UCSD-AML1 (cell line): ENCODE measurements around the gene PNRC2.

ENCODE experiments used
- DNase-seq: peaks from one replicate; lab custom pipeline; 2025; ENCODE audit not compliant: unreplicated experiment; lab: John Stamatoyannopoulos, UW

The PNRC2 gene, protein sequence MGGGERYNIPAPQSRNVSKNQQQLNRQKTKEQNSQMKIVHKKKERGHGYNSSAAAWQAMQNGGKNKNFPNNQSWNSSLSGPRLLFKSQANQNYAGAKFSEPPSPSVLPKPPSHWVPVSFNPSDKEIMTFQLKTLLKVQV

DNA sequence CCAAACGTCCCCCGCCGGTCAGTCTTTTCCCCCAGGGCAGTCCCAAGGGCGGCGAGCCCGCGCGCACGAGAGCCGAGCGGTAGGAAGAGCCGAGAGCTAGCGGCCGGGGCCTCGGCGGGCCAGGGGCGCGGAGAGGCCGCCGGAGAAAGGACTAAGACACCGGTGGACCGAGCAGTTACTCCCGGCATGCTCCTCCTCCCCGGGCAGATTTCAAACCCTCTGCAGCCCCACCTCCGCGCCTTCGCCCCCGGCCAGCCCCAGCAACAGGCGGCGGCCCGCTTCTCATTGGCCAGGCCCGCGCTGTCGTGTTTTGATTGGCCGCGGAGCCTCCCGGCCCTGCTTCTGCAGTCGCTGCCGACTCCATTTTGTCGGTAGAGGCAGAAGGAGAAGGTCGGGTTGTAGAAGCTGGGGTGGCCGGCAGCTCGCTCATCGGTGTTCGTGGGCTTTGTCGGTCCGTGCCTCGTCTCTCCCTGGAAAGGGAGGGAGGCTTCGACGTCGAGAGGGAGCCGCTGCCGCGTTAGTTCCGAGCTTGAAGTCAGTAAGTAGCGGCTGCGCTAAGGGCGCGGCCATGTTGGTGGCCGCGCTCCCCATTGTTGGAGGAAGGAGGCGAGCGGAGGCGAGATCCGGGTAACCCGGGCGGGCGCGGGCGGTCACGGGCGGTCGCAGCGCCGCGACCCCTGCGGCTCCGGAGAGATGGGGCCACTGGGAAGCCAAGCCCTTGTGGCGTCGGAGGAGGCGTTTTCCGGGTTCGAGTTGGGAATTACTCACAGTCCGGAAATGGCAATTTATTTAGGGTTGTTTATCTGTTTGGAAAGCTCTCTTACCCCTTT lies at the start of gene PNRC2:
Gene PNRC2, plus strand, starts transcription at position 368 of the 830 bp plus-strand sequence. CDS start 1,630 bp downstream, outside the sequence.
- DNase-seq: peak; percentile 95

DNA sequence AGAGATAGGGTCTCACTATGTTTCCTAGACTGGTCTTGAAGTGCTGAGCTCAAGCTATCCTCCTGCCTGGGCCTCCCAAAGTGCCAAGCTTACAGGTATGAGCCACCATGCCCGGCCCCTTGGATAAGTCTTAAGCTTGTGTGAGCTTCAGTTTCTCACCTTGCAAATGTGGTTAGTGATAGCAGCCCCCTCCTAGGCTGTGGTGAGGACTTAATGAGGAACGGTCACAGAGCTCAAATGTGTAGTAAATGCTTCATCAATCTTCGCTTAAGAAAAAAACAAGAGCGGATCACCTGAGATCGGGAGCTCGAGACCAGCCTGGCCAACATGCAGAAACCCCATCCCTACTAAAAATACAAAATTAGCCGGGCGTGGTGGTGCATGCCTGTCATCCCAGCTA lies 49.5 kb upstream of the PNRC2 start:
- no peak for DNase-seq

DNA sequence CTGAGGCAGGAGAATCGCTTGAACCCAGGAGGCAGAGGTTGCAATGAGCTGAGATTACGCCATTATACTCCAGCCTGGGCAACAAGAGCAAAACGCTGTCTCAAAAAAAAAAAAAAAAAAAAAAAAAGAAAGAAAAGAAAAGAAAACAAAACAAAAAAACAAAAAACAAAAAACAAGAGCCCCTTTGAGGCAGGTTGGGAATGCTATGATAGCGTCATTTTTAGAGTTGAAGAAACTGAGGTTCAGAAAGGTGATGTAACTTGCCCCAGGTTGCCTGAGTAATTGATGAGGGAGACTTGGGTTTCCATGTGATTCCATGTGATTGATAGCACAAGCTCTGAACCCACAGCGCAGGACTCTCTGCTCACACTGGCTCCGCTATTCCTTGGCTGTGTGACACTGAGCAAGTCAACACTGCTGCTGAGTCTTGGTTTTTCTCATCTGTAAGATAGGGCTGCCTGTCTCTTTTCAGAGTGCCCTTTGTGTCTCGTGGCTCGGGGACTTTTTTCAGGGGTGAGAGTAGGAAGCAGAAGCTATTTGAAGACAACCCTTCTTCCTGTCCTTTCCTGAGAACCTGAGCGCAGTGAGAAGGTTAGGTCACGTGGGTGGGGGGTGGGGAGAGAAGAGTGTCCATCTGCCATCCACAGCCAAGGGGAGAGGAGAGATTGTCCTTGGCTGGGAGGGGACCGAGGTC lies 48.9 kb upstream of the PNRC2 start:
- no peak for DNase-seq

DNA sequence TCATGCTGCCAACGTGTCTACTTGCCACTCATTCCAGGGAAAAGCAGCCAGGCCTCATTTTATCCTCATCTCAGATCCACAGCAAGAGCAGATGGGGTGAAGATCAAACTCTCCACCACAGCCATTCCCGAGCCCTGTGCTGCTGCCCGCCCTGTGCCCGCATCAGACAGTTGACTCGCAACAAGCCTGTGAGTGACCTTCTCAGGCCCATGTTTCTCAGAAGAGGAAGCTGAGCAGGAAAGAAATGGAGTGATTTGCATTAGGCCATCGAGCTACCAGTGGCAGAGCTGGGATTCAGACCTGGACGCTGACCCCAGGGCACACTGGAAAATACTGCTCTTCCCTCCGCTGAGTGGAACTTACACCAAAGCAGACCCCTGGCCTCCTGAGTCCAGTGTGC lies 47.7 kb upstream of the PNRC2 start:
- DNase-seq: no peak

DNA sequence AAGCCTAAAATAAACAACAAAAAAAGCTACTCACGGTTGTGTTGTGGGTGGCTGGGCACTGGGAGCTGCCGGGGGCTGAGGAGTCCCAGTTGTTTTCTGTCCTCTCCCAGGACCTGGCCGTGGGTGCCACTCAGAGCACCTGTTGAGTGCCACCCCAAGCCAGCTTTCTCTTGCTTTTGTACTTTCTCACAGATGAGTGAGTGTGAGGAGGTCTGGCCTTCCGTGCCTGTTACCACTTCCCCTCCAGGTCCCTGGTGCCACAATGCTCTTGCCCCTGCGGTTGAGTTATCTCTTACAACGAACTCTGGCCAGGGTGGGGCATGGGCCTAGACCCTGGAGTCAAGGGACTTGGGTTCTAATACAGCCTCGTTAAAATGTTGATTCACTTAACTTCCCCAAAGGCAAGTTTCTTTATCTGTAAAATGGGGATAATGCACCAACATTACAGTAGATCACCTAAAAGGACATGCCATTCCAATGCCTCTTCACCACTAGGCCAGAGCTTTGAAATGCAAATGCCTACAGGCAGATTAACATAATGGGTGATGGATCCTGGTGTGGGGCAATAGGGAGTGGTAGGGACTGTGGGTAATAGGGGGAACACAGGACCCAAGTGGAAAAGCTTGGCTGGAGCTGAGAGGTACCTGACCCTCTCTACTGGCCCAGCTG lies 46.3 kb upstream of the PNRC2 start, which contains the start of gene CNR2:
Gene CNR2, minus strand, starts transcription at position 151 of the 669 bp plus-strand sequence. CDS start 37,745 bp downstream, outside the sequence.
- DNase-seq: peak; percentile 52

DNA sequence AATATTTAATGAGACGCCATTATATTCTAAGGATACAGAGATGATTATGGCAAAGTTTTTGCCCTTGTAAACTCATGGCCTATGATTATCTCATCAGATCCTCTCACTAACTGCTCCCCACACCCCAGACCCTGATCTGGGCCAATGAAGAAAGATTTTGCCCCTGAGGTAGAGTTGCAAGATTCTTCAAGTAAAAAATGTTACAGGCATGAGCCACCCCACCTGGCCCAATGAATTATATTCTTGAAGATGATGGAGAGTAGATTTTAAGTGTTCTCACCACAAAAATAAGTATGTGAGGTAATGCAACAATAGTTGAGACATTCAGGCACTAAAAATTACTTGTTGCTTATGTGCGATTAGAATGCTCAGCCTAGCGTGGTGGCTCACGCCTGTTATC lies 44.7 kb upstream of the PNRC2 start:
- no peak for DNase-seq

DNA sequence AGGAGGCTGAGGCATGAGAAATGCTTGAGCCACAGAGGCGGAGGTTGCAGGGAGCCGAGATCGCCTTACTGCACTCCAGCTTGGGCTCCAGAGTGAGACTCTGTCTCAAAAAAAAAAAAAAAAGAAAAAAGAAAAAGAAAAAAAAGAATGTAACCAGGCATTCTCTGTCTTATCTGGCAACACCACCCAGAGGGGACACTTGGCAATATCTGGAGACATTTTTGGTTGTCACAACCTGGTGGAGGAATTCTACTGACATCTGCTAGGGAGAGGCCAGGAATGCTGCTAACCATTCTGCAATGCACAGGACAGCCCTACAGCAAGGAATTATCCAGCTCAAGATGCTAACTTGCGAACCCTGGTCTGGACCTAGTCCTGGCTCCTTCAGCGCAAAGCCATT lies 44.2 kb upstream of the PNRC2 start:
- DNase-seq: no peak

DNA sequence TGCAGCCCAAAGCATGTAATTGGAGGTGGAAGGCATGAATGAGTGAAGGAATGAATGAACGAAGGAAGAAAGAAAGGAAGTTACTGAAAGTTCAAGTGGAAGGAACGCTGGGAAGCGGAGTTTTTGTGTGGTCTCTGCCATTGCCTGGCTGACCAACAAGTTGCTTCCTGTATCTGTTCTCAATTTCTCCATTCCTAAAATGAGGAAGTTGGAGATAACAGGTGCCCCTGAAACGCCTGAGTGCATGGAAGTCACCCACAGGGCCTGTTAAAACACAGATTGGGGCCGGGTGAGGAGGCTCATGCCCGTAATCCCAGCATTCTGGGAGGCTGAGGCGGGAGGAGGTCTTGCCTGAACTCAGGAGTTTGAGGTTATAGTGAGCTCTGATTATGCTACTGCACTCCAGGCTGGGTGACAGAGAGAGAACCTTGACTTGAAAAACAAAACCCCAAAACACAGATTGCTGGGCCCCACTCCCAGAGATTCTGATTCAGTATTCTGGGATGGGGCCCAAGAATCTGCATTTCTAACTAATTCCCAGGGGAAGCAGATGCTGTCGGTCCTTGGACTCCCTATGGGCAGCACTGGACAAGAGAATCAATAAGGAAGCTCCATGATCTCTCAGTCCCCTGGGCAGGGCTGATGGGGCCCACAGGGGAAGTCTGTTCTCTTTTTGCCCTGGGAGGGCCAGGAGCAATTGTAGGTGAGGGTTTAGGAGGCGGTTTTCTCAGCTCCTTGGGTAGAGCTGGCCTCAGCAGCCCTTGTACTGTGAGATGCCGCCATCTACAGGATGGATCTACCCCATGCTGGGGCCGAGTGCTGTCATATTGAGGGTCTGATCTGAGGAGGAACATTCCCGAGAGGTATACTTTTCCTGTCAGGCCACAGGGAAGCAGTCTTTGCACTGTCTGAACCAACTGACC lies 43.2 kb upstream of the PNRC2 start:
- peak; percentile 74 for DNase-seq

DNA sequence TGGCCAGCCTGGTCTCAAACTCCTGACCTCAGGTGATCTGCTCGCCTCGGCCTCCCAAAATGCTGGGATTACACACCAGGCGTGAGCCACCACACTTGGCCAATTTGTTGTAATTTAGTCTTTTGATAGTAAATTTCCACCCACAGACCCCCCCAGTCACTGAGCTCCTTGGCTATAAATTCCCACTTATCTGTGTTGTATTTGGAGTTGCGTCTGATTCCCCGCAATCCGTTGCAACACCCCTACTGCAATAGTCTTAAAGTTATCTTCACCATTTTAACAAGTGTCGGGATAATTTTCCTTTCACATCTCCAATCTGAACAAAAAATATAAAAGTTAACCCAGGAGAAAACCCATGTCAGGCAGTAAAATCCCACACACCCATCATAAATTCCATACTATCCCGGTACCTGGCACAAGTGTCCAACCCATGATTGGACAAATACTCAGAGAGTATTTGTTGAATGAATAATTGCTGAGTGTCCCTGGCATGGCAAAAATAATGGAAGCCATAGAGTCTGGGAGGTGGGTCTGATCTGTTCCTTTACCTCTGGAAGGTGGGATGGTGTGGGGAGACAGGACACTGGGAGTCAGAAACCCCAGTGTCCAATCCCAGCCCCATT lies 37.2 kb upstream of the PNRC2 start:
- DNase-seq: no peak

DNA sequence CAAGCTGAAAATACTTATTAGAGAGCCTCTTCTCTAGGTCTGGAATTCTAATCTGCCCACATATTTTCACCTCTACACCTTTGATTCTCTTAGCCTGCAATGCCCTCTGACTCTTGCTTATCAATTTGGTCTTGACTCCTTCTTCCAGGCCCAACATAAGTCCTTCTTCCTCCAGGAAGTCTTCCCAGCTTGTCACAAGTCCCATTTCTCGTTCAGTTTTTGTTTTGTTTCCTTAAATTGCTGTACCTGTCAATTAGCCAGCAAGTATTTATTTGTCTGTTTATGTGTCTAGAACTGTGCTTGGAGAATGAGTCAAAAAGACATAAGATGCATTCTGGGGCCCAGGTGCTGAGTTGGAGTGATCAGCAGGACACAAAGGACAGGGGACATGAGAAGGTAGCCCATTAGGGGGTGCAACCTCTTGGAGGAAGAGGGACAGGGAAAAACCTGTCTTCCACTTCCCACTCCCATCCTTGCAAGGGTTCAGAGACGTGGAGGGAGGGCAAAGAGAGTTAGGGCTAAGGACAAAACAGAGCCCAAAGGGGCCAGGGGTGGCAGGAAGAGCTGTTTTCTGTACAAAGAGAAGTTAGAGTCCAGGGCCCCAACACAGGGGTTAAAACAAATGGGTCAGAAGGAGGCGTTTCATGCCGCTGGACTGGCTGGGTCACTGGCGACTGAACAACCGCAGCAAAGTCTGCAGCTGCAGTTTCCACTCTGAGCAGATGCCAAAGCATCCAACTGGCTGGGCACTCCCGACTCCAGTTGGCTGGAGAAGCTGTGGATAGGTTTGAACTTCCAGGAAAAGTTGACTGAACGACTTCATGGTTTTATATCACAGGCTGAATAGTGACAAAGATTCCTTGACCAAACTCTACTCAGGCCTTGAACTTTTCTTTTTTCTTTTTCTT lies 35.8 kb upstream of the PNRC2 start:
- DNase-seq: no peak

DNA sequence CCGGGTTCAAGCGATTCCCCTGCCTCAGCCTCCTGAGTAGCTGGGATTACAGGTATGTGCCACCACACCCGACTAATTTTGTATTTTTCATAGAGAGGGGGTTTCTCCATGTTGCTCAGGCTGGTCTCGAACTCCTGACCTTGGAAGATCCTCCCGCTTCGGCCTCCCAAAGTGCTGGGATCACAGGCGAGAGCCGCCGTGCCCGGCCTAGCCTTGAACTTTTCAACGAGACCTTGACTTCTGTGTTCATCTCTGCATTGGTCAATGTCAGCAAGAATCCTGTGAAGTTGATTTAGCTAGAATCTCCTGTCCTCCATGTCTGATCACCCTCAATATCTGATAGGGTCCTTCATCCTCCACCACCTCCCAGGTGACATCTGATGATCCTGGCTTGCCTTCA lies 35.0 kb upstream of the PNRC2 start:
- DNase-seq: no peak

DNA sequence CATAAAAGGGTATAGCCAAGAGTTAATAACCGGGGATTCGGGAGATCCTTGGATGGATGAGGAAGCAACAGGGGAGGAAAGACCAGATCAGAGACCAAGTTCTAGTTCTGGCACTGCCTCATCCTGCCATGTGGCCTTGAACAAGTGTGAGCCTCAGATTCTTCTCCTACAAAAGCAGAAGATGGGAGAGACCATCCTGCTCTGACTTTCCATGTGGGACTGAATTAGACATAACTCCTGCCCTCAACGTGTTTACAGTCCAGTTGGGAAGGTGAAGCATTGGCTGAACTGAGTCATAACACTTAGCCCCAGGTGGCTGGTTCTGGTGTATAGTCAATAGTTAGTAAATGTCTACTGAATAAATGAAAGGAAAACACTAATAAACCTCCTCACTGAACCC lies 34.3 kb upstream of the PNRC2 start:
- DNase-seq: no peak

DNA sequence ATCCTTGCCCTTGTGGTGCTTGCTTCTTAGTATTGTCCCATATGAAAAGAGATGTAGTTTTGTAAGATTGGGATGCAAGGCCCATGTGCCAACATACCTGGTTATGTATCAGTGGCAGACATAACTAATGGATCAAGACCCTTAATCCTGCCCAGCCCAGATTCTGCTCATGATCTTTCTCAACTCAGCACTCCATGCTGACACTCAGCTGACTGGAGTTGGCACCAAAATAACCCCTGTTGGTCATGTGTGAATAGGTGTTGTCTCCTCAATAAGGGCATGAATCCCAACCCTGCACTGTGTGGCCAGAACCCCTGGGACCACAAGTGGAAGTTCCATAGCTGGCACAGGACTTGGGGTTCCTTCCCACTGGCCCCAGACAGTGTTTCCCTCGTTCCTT lies 32.5 kb upstream of the PNRC2 start:
- DNase-seq: no peak

DNA sequence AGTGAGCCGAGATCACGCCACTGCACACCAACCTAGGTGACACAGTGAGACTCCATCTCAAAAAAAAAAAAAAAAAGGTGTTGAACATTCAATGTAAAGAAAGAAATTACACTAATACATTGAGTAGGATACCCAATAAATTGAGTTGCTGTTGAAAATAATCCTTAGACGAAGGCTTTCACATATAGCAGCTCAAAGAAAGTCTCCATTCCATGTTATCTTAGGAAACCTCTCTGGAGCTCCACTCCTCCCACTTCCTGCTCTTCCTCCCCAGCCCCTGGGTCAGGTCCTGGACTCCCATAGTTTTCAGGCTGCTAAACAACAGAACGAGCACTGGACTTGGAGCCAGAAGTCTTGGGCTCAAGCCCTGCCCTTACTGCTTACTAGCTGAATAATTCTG lies 30.8 kb upstream of the PNRC2 start:
- no peak for DNase-seq

DNA sequence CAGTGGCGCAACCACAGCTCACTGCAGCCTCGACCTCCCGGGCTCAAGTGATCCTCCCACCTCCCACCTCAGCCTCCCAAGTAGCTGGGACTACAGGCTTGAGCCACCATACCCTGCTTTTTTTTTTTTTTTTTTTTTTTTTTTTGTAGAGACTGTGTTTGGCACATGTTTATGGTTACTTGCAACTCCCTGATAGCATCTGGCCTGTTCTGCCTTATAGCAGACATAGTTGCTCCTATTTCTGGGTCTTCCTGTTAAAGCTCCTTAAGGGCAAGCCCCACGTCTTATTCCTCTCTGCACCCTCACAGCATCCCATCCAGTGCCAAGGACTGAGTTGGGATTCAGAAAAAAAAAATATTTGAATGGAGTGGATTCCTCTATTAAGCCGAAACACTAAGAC lies 29.4 kb upstream of the PNRC2 start:
- no peak for DNase-seq

DNA sequence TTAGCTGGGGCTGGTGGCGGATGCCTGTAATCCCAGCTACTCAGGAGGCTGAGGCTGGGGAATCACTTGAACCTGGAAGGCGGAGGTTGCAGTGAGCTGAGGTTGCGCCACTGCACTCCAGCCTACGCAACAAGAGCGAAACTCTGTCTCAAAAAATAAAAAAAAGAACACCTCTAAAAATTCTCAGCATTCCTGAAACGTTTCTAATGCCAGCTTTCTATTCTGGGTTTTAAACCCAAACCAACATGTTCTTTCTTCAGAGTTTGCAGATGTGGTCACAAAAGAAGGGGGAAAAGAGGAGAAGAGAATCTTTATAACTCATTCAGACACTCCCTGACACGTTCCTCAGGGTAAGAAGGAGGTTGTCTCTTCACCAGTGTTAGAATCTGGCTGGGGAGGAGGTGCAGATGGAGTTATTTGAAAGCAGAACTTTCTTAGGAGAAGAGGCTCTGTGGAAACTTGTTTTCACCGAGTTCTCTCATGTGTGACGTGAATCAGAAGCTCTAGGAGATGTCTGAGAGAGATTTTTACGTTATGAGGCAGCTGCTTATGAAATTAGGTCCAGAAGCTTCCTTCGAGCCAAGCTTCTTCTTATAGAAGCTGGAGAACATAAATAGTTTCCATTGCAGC lies 28.7 kb upstream of the PNRC2 start:
- no peak for DNase-seq

DNA sequence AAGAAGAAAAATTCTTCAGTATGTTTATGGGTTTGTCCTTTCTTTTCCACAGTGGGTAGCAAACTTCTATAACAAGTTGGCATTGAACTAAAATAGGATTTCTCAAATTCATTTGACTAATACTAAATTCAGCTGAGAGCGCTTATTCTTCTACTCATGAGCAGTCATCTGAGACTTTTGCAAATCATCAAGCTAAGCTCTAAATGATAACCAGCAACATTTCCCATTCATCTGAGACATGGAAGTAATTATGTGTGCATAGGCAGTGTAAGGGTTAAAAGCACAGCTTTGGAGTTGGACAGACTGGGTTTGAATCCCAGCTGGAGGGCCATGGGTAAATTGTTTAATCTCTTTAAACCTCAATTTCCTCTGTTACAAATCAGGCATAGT lies 28.1 kb upstream of the PNRC2 start:
- no peak for DNase-seq

DNA sequence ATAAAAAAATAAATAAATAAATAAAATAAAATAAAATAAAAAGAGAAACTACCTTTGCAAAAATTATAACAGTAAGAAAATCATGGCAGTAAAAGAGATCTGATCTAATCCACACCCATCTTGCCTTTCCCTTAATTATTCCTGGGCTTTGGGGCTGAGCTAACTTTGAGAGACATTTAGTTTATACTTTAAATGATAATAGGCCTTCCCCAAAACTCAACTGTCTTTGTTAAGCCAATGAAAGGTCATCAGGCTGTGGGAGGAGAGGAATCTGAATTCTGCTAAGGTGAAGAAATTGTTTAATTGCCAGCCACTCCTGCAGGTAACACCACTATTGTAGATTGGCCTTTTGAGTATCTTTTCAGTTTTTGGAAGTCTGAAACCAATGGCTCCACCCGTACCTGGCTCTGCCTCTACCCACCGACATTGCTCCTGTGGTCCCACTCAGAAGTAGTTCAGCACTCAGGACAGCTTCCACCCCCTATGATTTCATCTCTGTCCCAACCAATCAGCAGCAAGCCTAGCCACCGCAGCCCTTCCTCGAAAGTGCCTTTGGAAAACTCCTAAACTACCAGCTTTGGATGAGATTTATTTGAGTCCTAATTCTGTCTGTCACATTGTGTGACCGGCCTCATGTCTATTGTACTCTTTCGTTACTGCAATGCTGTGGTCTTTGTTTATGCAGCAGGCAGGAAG lies 23.0 kb upstream of the PNRC2 start:
- no peak for DNase-seq
